GM23248 (cell line): ENCODE data around the gene LEAP2.

ENCODE experiments used
- EZH2 ChIP-seq: fragments of 200-600 bp; sonication (generic); IDR thresholded peaks from 2 replicates; pipeline ENCODE4 v1.6.1; 2018; ENCODE audit warnings: antibody characterized with exemption, mild to moderate bottlenecking; ENCODE audit not compliant: insufficient read depth, poor library complexity, severe bottlenecking
- EZH2phosphoT487 ChIP-seq: fragments of 200-600 bp; sonication (generic); IDR thresholded peaks from 2 replicates; pipeline ENCODE4 v1.6.1; 2018; ENCODE audit warnings: antibody characterized with exemption, moderate library complexity, mild to moderate bottlenecking, low read depth; ENCODE audit not compliant: insufficient read depth

DNA sequence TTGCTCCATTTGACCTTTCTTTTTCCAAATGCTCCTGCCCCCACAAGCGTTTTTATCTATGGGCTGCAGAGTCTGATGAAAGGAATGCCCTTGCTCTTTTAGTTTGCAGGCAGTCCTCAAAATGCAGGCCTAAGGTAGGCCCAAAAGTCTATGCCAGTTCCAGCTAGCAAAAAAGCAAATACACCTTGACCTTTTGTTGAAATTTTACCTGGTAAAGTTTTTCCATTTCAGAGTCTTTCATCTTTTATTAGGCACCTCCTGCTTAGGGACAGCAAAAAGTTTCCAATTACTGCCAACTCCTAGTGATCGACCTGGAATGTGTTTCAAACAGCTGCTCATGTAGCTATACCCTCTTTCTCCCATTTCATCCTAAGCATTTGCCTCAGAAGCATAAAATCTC is 2.7 kb upstream of the LEAP2 start:
- TF ChIP-seq EZH2phosphoT487 (no peak), EZH2 (no peak)
